ENCODE results near the gene ZNF687.

ZNF687 gene

GRCh38 chr1:151312411-151312810, 30.3 kb downstream of the ZNF687 start:
- no peak for FAIRE-seq

GRCh38 chr1:151312826-151313225, 30.7 kb downstream of the ZNF687 start:
- FAIRE-seq (no peak), DNase-seq (ENCODE audit: extremely low spot score, insufficient read length, low read depth) (no peak)

More at GRCh38 chr1:151312411-151312810, 30.3 kb downstream of the ZNF687 start:
- DNase-seq (ENCODE audit: extremely low spot score, insufficient read length, low read depth) = no peak

- FAIRE-seq = no peak
- DNase-seq (ENCODE audit: extremely low spot score, insufficient read length, low read depth) = no peak
Measured at GRCh38 chr1:151313501-151313900, 31.4 kb downstream of the ZNF687 start.

GRCh38 chr1:151314137-151314875, 32.2 kb downstream of the ZNF687 start:
- DNase-seq (ENCODE audit: extremely low spot score, insufficient read length, low read depth) (no peak), FAIRE-seq (no peak)

GRCh38 chr1:151315565-151316235, 33.6 kb downstream of the ZNF687 start:
- no peak for DNase-seq (ENCODE audit: extremely low spot score, insufficient read length, low read depth)
- no peak for FAIRE-seq

- no peak for FAIRE-seq
Measured at GRCh38 chr1:151318975-151319374, 36.9 kb downstream of the ZNF687 start.

GRCh38 chr1:151324390-151324930, 42.4 kb downstream of the ZNF687 start:
- DNase-seq (ENCODE audit: extremely low spot score, insufficient read length, low read depth) (no peak), FAIRE-seq (no peak)

More at GRCh38 chr1:151318975-151319374, 36.9 kb downstream of the ZNF687 start:
- no peak for DNase-seq (ENCODE audit: extremely low spot score, insufficient read length, low read depth)

- no peak for FAIRE-seq
- no peak for DNase-seq (ENCODE audit: extremely low spot score, insufficient read length, low read depth)
Measured at GRCh38 chr1:151325231-151325630, 43.1 kb downstream of the ZNF687 start.

GRCh38 chr1:151325646-151326429, 43.7 kb downstream of the ZNF687 start:
- FAIRE-seq = no peak

GRCh38 chr1:151326619-151327222, 44.6 kb downstream of the ZNF687 start:
- peak; percentile 65 for DNase-seq (ENCODE audit: extremely low spot score, insufficient read length, low read depth)
- FAIRE-seq = peak; percentile 79

More at GRCh38 chr1:151325646-151326429, 43.7 kb downstream of the ZNF687 start:
- no peak for DNase-seq (ENCODE audit: extremely low spot score, insufficient read length, low read depth)

GRCh38 chr1:151327223-151327902, 45.3 kb downstream of the ZNF687 start, which contains the start of gene PI4KB:
TSS of gene PI4KB (minus strand) at chr1:151327416. CDS start at chr1:151316481, 10,935 bp downstream.
- DNase-seq (ENCODE audit: extremely low spot score, insufficient read length, low read depth) (peak; percentile 95), FAIRE-seq (peak; percentile 92)

- FAIRE-seq (no peak), DNase-seq (ENCODE audit: extremely low spot score, insufficient read length, low read depth) (no peak)
Measured at GRCh38 chr1:151327903-151328674, 46.0 kb downstream of the ZNF687 start.

- FAIRE-seq = no peak
- DNase-seq (ENCODE audit: extremely low spot score, insufficient read length, low read depth) = no peak
Measured at GRCh38 chr1:151334822-151335221, 52.7 kb downstream of the ZNF687 start.

- no peak for FAIRE-seq
- no peak for DNase-seq (ENCODE audit: extremely low spot score, insufficient read length, low read depth)
Measured at GRCh38 chr1:151336556-151336955, 54.5 kb downstream of the ZNF687 start.

GRCh38 chr1:151340870-151341754, 59.0 kb downstream of the ZNF687 start:
- FAIRE-seq = peak; percentile 85
- no peak for DNase-seq (ENCODE audit: extremely low spot score, insufficient read length, low read depth)
